HT1080 (cell line): ENCODE data around the gene PLA2G1B. TPM values are rescaled to one million over a fixed set of nuclear protein-coding genes. Genes with fewer than 3 reads are reported as not detected.

ENCODE experiments used
- DNase-seq: peaks from one replicate; pipeline ENCODE4 v3.0.0-alpha.2; 2015; ENCODE audit warnings: low read depth
- polyA plus RNA-seq, 2 experiments: library from polyadenylated mRNA; depleted of rRNA; stranded (reverse); fragments of >200 nt; gene quantifications; 2 replicates each; pipeline ENCODE4 v1.2.3, GENCODE V29; 2015
- total RNA-seq: library from RNA; depleted of rRNA; stranded (reverse); fragments of >200 nt; shearing (Covaris generic); gene quantifications from 2 replicates; pipeline ENCODE4 v1.2.3, GENCODE V29; 2014; rRNA removed

Gene PLA2G1B
- total RNA-seq = not detected in 2 replicates
- not detected in 2 replicates for polyA plus RNA-seq (2015; cell fraction: cytosol; rRNA removed)
- not detected in 2 replicates for polyA plus RNA-seq (2015; cell fraction: nucleus; rRNA removed)

GRCh38 chr12:120327593-120327992, at the start of gene PLA2G1B:
Gene PLA2G1B (minus strand): TSS chr12:120327779. CDS start chr12:120327753, 26 bp downstream.
- no peak for DNase-seq

- DNase-seq = no peak
These were observed 49.5 kb upstream of the PLA2G1B start for GRCh38 chr12:120376934-120377572.

- DNase-seq = peak; percentile 29
These were observed 48.8 kb upstream of the PLA2G1B start for GRCh38 chr12:120376416-120376815.

- no peak for DNase-seq
These were observed 48.4 kb upstream of the PLA2G1B start for GRCh38 chr12:120376009-120376408.

- no peak for DNase-seq
These were observed 46.1 kb upstream of the PLA2G1B start for GRCh38 chr12:120373683-120374082.

GRCh38 chr12:120370343-120371243, 43.0 kb upstream of the PLA2G1B start:
- DNase-seq = no peak

GRCh38 chr12:120369603-120370342, 42.2 kb upstream of the PLA2G1B start:
- DNase-seq = no peak

- no peak for DNase-seq
These were observed 41.4 kb upstream of the PLA2G1B start, which contains the start of gene MSI1 for GRCh38 chr12:120368789-120369602. Gene MSI1 (minus strand): TSS chr12:120369164. CDS start chr12:120369091, 73 bp downstream.

GRCh38 chr12:120367924-120368788, 40.6 kb upstream of the PLA2G1B start:
- DNase-seq = no peak

- no peak for DNase-seq
These were observed 39.8 kb upstream of the PLA2G1B start for GRCh38 chr12:120367233-120367923.

GRCh38 chr12:120366845-120367232, 39.3 kb upstream of the PLA2G1B start:
- DNase-seq = no peak

GRCh38 chr12:120366341-120366705, 38.7 kb upstream of the PLA2G1B start:
- DNase-seq = no peak

- DNase-seq = no peak
These were observed 38.2 kb upstream of the PLA2G1B start for GRCh38 chr12:120365675-120366340.

GRCh38 chr12:120364487-120364886, 36.9 kb upstream of the PLA2G1B start:
- no peak for DNase-seq

- no peak for DNase-seq
These were observed 35.8 kb upstream of the PLA2G1B start for GRCh38 chr12:120363274-120363855.

- no peak for DNase-seq
These were observed 35.1 kb upstream of the PLA2G1B start for GRCh38 chr12:120362516-120363273.

- no peak for DNase-seq
These were observed 34.1 kb upstream of the PLA2G1B start for GRCh38 chr12:120361506-120362208.
